Stimulated activated CD4-positive, alpha-beta T cell treated with anti-CD3 and anti-CD28 coated beads, Interleukin-2, amount 100 ng/mL, for 4 hours (primary cell): ENCODE measurements around the gene LFNG.

Experiments used
- DNase-seq: peaks from one replicate; pipeline ENCODE4 v3.0.0-alpha.2; 2020; ENCODE audit warnings: low read depth

LFNG gene

GRCh38 chr7:2519119-2519930 lies at the start of gene LFNG:
Gene LFNG, plus strand, starts transcription at chr7:2519774. Its CDS starts 88 bp downstream, at chr7:2519862.
- peak; percentile 77 for DNase-seq

- DNase-seq, result no peak
These were observed 49.2 kb upstream of the LFNG start for GRCh38 chr7:2470204-2471021.

- no peak for DNase-seq
These were observed 48.6 kb upstream of the LFNG start for GRCh38 chr7:2471022-2471329.

GRCh38 chr7:2471396-2471795 lies 48.2 kb upstream of the LFNG start:
- DNase-seq, result no peak

GRCh38 chr7:2472739-2473138 lies 46.8 kb upstream of the LFNG start:
- no peak for DNase-seq

GRCh38 chr7:2473496-2474180 lies 45.9 kb upstream of the LFNG start:
- no peak for DNase-seq

- no peak for DNase-seq
These were observed 45.4 kb upstream of the LFNG start for GRCh38 chr7:2474224-2474623.

GRCh38 chr7:2474813-2475677 lies 44.5 kb upstream of the LFNG start:
- no peak for DNase-seq

GRCh38 chr7:2475678-2476015 lies 43.9 kb upstream of the LFNG start:
- DNase-seq, result no peak

GRCh38 chr7:2476298-2476697 lies 43.3 kb upstream of the LFNG start, which contains the start of gene GRIFIN:
Gene GRIFIN, minus strand, starts transcription at chr7:2476398. Its CDS starts 15 bp downstream, at chr7:2476383.
- DNase-seq, result no peak

GRCh38 chr7:2476776-2477446 lies 42.7 kb upstream of the LFNG start:
- no peak for DNase-seq

GRCh38 chr7:2477447-2478398 lies 41.9 kb upstream of the LFNG start:
- peak; percentile 22 for DNase-seq

- DNase-seq, result no peak
These were observed 41.2 kb upstream of the LFNG start for GRCh38 chr7:2478399-2478785.

GRCh38 chr7:2478800-2479199 lies 40.8 kb upstream of the LFNG start:
- DNase-seq, result no peak

GRCh38 chr7:2479276-2480069 lies 40.1 kb upstream of the LFNG start:
- DNase-seq, result no peak

GRCh38 chr7:2480070-2480408 lies 39.5 kb upstream of the LFNG start:
- no peak for DNase-seq

- DNase-seq, result no peak
These were observed 38.4 kb upstream of the LFNG start for GRCh38 chr7:2481195-2481594.

GRCh38 chr7:2482725-2483451 lies 36.7 kb upstream of the LFNG start:
- no peak for DNase-seq

GRCh38 chr7:2483494-2483893 lies 36.1 kb upstream of the LFNG start:
- no peak for DNase-seq
